Left lung (tissue), 10 donors: ENCODE measurements around the gene OTUD4. TPM values are rescaled to one million over a fixed set of nuclear protein-coding genes. Genes with fewer than 3 reads are reported as not detected.

Experiments
- ATAC-seq: fragments of 200-7000 bp; cut with Tn5 transposase; one replicate; pipeline ENCODE4 v1.9.1; 2020; ENCODE audit warnings: moderate library complexity
- DNase-seq, 4 donors: peaks; one replicate each; pipeline ENCODE4 v3.0.0-alpha.2; 2013 to 2020
- H3K27ac ChIP-seq, 2 donors: fragments of 200-600 bp; sonication (generic) in 1 of 2; one replicate each; pipeline versions ENCODE4 v1.5.0 to v1.8.0; 2020 to 2021
- H3K27me3 ChIP-seq, 2 donors: fragments of 200-600 bp; sonication (generic) in 1 of 2; one replicate each; pipeline versions ENCODE4 v1.5.0 to v1.8.0; 2020 to 2021
- H3K36me3 ChIP-seq, 2 donors: fragments of 200-600 bp; sonication (generic) in 1 of 2; one replicate each; pipeline versions ENCODE4 v1.5.0 to v1.8.0; 2020 to 2021
- H3K4me1 ChIP-seq, 2 donors: fragments of 200-600 bp; one replicate each; pipeline ENCODE4 v1.8.0; 2021
- H3K4me3 ChIP-seq, 2 donors: fragments of 200-600 bp; sonication (generic) in 1 of 2; one replicate each; pipeline versions ENCODE4 v1.5.0 to v1.8.0; 2020 to 2021; ENCODE audit warnings: mild to moderate bottlenecking in 1 of 2
- H3K9me3 ChIP-seq, 2 donors: fragments of 200-600 bp; sonication (generic) in 1 of 2; one replicate each; pipeline versions ENCODE4 v1.5.0 to v1.8.0; 2020 to 2021
- CTCF ChIP-seq, 2 donors: fragments of 200-600 bp; sonication (generic) in 1 of 2; IDR thresholded peaks; one replicate each; pipeline versions ENCODE4 v1.5.0 to v1.8.0; 2021; ENCODE audit warnings: antibody characterized with exemption in 2 of 2
- intact Hi-C, 2 donors: fragments of 100-400 bp; cut with DNase I; formaldehyde crosslinking; loops; one replicate each; pipeline versions ENCODE4 v1.11.2 to v1.14.2; 2022
- polyA plus RNA-seq, 6 donors: library from polyadenylated mRNA; unstranded; fragments of 120-200 nt; gene quantifications; one replicate each; pipeline ENCODE4 v1.2.1, GENCODE V29; 2013; ENCODE audit not compliant: insufficient read length in 6 of 6
- total RNA-seq, 2 donors: library from RNA; stranded (reverse); fragmentation: NEBNext Ultra II Directional; extraction: Animal tissue kit (Norgen Biotek cat#: 25700); gene quantifications; one replicate each; pipeline ENCODE4 v1.2.1, GENCODE V29; 2021
- donor health status: DM: no; HTN: yes; CAD: no.
- donor health status: DM: no; HTN: no; CAD: no.

OTUD4 gene
- total and polyA plus RNA-seq, 8 donors: 33.4 to 43.6 (median 41.7) TPM

DNA sequence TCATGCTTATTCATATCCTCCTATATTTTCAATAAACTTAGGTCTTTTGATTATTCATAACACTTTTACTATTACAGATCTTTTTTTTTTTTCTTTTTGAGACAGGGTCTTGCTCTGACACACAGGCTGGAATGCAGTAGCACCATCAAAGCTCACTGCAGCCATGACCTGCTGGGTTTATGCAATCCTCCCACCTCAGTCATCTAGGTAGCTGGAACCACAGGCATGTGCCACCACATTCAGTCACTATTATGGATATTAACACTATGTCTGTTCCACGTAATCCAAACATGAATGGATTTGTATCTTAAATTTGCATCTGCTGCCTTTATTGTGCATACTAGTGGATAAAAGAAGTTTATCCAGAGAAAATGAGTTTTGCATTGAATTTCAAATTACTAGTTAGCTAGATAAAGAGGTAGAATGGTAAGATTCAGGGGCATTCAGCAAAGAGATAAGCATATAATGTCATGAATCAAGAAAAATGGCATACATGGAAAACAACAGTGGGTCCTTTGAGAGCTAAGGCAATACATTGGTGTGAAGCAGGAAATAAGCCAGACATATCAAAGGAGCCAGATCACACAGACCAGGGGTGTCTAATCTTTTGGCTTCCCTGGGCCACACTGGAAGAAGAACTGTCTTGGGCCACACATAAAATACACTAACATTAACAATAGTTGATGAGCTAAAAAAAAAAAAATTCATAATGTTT, 96.3 kb downstream of the OTUD4 start:
- Histone ChIP-seq H3K4me1 (peaks cover 0 to 9% of the 10 kb centered on the region in 2 donors), H3K36me3 (peaks cover 0 to 60% of the 10 kb centered on the region in 2 donors), H3K9me3 (no peaks in the 10 kb centered on the region), H3K4me3 (no peak overlapping the region), H3K27me3 (no peaks in the 10 kb centered on the region), H3K27ac (no peak overlapping the region)
- no peak for TF ChIP-seq CTCF (IDR thresholded peaks at IDR 0.05)
- ATAC-seq (no peak), DNase-seq (no peak)
- intact Hi-C loops: no loop called here

Other genes starting within 250 kb of the OTUD4 start
- gene ANAPC10, start 82.4 kb downstream of the OTUD4 start, total RNA-seq: 10 to 100 TPM; 16.0 to 22.7 TPM
- gene ANAPC10, start 82.4 kb downstream of the OTUD4 start, polyA plus RNA-seq: 10 to 100 TPM; 26.3 to 31.6 (median 28.8) TPM
- gene ABCE1, start 82.3 kb downstream of the OTUD4 start, total RNA-seq: 10 to 100 TPM; 35.1 to 65.9 TPM
- gene ABCE1, start 82.3 kb downstream of the OTUD4 start, polyA plus RNA-seq: 10 to 100 TPM; 68.8 to 91.9 (median 79.2) TPM